NCI-H2029 treated with DMSO at 0.1 percent for 48 hours (cell line): ENCODE data around the gene CTSE.
A peak's percentile ranks its signal among the peaks of the same experiment; 100 is the strongest.

ENCODE experiments used
- DNase-seq: peaks from one replicate; lab custom pipeline; 2025; lab: John Stamatoyannopoulos, UW

The CTSE gene

GRCh38 chr1:206049919-206050600, 26.4 kb upstream of the CTSE start:
- no peak for DNase-seq

DNA sequence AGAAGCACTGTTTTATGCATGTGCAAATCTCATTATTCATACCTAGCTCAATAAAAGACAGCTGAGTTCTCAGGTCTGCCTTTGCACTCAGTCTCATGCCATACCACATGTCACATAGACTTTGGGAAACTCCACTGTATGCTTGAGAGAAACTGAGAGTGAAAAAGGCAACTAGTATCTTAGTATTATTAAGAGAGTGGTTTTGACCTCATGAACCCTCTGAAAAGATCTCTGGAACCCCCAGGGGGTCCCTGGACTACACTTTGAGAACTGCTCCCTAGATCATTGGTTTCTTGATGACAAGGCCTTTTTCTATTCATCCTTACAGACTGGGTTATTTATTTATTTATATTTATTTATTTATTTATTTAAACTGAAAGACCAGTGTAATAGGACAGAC, 25.6 kb upstream of the CTSE start:
- no peak for DNase-seq

DNA sequence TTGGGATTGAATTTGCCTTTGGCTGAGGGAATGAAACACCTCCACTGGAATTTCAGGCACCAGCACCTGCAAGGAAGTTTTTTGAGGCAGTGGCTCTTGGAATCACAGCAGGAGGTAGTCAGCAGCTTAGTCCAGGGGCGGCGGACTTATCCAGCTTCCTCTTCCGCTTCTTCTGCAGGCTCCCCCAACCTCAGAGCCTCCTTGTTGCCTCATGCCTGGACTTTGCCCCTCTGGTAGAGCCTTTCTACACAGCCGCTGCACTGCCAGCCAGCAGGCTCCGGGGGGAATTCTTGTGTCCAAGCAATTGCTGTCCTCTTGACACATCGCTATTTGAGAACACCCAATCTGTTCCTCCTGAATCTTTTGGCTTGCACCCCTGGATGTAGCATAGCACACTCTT, 24.9 kb upstream of the CTSE start:
- DNase-seq: no peak

DNA sequence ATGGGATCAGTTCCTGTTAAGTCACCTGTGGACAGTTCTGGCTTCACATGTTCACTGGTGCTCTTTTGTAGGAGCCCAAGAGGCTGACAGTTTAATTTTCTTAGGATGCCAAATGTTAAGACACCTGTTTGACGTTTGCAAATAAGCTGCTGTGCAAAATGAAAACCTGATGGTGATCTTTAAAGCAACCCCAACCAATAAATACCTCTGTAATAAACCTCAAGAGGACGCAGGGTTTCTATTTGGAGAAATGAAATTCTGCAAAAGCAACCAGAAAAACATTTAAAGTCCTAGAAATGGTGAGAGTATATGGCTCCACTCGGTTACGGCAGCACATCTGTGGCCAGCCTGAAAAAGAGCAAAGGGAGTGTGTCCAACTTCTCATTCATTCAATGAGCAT, 23.6 kb upstream of the CTSE start:
- DNase-seq: no peak

DNA sequence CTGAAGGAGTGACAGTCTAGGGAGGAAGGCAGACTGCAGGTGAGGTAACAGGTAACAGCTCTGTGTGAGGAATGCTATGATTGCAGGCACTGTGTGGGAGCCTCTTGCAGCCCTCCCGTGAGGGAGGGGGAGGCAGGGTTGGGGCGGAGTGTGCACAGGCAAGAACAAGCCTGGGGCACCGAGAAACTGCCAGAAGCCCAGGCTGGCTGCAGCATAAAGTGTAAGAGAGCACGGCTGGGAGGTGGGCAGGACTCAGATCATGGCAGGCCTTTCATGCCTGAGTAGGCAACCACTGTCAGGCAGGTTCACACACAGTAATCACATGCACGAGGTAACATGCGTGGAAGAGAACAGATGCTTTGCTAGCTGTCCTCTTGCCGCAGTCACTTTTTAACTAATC, 17.9 kb upstream of the CTSE start:
- DNase-seq: no peak

- DNase-seq: no peak
Observed at GRCh38 chr1:206040328-206040727, 16.6 kb upstream of the CTSE start.

- no peak for DNase-seq
Observed at GRCh38 chr1:206039046-206039973, 15.6 kb upstream of the CTSE start.

DNA sequence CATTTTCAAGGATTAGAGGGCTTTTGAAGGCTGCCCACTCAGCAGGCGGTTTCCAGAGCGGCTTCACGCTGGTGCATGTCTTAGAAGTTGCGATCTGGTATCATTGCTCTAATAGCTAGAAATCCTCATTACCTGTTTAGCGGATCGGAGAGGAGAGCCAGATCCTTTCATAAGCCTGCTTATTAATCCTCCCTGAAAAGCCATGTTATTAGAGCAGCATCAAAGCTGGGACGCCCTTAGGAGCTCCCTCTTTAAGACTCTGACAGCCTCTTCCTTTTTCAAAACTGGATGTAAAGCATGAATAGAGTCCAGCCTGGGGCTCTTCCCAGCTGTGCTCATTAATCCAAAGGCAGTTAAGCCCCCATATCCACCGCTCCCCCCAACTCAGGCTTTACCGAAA, 13.9 kb upstream of the CTSE start:
- DNase-seq: no peak

GRCh38 chr1:206036663-206037455, 13.2 kb upstream of the CTSE start:
- peak; percentile 56 for DNase-seq

- DNase-seq: no peak
Observed at GRCh38 chr1:206035027-206035426, 11.3 kb upstream of the CTSE start.

- DNase-seq: no peak
Observed at GRCh38 chr1:206032380-206033140, 8.9 kb upstream of the CTSE start.

DNA sequence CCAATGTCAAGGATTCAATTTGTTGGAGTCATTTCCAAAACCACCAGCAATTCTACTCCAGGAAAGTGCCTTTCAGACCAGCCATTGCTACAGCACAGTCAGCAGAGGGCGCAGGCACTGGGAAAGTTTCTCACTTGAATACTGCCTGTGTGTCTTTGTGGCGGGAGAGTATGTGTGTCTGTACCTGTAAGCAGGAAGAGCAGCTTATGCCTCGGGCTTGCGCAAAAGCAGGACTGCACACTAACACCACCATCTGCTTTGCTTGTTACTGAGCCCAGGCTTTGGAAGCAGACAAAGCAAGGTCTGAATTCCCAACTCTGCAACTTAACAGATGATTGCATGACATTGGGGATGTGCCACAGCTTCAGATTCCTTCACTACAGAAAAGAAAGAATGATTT, 7.0 kb upstream of the CTSE start:
- DNase-seq: peak; percentile 73

GRCh38 chr1:206030191-206030590, 6.5 kb upstream of the CTSE start:
- no peak for DNase-seq

- no peak for DNase-seq
Observed at GRCh38 chr1:206029484-206029883, 5.8 kb upstream of the CTSE start.

DNA sequence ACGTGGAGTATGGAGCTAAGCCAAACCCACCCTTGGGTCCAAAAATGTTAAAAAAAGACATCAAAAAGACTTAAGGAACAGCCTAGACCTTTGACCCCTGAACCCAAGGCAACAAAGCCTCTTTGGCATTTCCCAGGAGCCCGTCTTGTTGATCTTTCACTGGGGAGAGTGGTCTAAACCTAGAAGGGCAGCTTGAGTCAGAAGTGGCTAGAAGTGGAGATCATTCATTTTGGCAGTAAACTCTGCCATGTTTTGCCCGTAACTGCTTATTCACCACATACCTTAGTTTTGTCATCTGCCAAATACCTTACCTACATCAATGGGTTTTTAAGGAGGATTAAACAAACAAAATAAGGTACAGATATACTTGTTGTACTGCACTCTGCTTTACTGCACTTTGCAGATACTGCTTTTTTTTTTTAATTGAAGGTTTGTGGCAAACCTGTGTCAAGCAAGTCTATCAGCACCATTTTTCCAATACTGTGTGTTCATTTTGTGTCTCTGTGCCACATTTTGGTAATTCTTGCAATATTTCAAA, 1.7 kb upstream of the CTSE start:
- DNase-seq: no peak

- no peak for DNase-seq
Observed at GRCh38 chr1:206022766-206023165, 929 bp downstream of the CTSE start.

- DNase-seq: no peak
Observed at GRCh38 chr1:206021626-206022365, 1.9 kb downstream of the CTSE start.

GRCh38 chr1:206021008-206021625, 2.6 kb downstream of the CTSE start:
- no peak for DNase-seq

GRCh38 chr1:206020393-206021007, 3.2 kb downstream of the CTSE start:
- DNase-seq: no peak

GRCh38 chr1:206015071-206015470, 8.6 kb downstream of the CTSE start:
- DNase-seq: no peak
